SKM-1 treated with dmso at 0.1 percent for 144 hours (cell line): ENCODE data around the gene ADGRL3.
"Not testable (repeated sequence)": the region's sequence is repeated elsewhere in the genome, so short reads cannot be mapped to it uniquely, and the experiment has no call there.

Experiments used
- DNase-seq: peaks from one replicate; lab custom pipeline; 2025; ENCODE audit not compliant: unreplicated experiment; lab: John Stamatoyannopoulos, UW

Gene ADGRL3

GRCh38 chr4:61336916-61337315 lies 136.8 kb downstream of the ADGRL3 start:
- DNase-seq, result no peak

DNA sequence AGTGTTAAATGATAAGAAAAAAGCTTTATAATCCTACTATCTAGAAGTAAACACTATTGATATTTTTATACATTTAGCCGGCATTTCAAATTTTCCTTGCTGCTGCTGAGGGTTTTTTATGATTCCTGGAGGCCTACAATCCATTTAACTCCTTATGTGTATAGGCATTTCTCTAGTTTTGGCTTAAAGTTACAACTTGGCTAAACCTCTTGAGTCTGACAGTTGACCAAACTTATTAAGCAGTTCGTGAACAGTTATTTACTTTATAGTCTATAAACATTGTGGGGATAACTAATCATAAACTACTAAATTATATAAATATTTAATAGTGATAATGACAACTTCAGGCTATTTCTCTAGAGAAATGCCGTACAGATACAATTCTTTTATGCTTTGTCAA lies 141.9 kb downstream of the ADGRL3 start:
- no peak for DNase-seq

- no peak for DNase-seq
These were observed 150.8 kb downstream of the ADGRL3 start for GRCh38 chr4:61350932-61351331.

DNA sequence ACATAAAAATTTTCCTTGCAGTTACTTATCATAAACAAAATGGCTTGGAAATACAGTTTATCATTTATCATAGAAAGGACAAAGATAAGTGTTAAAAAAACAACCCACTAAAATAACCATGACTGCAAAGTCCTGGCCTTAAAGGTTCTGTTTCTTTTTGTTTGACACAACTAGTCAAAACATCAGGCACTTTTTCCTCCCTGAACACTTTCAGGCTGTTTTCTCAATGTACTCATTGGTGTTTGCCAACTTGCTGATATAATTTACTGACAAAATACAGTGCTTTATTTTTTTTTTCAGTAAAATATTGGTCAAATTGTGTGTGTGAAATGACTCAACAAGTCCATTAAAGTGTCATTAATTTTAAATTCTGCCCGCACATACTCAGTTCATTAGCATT lies 156.6 kb downstream of the ADGRL3 start:
- no peak for DNase-seq

DNA sequence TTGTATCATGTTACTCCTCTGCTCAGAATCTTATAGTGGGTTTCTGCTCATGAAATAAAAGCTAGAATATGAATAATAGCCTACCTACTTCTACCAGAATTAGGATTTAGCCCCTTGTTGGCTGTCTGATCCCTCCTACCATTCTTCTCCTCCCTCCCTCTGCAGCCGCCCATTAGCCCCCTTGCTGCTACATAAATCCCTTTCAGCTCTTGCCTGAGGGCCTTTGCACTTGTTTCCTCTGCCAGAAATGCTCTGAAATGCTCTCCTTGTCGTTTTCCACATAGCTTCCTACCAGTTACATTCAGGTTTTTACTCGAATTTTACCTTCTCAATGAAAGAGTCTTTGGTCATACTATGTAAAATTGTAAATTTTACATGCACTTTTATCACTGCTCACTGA lies 159.2 kb downstream of the ADGRL3 start:
- DNase-seq, result no peak

DNA sequence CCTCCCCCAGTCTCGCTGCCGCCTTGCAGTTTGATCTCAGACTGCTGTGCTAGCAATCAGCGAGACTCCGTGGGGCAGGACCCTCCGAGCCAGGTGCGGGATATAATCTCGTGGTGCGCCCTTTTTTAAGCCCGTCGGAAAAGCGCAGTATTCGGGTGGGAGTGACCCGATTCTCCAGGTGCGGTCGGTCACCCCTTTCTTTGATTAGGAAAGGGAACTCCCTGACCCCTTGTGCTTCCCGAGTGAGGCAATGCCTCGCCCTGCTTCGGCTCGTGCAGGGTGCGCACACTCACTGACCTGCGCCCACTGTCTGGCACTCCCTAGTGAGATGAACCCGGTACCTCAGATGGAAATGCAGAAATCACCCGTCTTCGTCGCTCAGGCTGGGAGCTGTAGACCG lies 172.7 kb downstream of the ADGRL3 start:
- not testable (repeated sequence) for DNase-seq

DNA sequence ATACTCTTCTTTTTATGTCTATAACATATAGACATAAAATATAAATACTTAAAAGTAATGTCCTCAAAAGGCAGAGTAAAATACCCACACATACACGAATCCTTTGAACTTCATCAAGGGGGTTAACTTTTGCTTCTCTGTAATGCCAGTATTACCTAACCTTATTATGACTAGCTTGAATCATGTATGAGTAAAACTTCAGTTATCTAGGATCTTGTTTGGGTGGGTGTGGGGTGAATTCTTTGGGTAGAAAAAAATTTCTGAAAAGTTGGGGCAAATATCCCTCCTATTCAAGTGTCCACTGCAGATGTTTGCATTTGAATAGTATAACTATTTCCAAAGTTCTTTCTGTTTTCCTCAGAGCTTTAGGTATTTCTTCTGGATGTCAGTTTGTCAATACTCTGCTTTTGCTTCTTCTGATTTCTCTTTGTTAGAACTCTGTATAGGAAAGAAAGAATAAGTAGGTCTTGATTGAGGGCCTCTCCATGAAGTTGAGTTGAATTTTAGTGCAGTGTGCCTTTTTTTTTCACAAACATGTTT lies 173.8 kb downstream of the ADGRL3 start:
- DNase-seq, result no peak

- no peak for DNase-seq
These were observed 174.3 kb downstream of the ADGRL3 start for GRCh38 chr4:61374447-61374891.

DNA sequence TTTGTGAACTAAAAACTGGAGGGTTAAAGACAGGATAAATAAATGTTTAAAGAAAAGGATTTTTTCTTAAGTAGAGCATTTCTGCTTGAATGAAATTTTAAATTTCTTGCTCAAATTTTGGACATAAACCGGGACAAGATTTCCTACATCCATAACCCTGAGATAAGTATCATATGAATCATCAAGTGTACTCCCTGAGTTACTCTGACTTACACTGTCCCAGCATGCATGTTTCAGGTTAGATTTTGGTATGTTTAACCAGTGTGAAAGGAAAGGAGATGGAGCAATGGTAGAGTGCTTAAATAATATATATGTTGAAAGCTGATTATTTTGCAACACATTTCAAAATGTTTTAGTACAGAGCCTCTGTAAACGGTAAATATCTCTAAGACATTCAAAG lies 175.2 kb downstream of the ADGRL3 start:
- no peak for DNase-seq

DNA sequence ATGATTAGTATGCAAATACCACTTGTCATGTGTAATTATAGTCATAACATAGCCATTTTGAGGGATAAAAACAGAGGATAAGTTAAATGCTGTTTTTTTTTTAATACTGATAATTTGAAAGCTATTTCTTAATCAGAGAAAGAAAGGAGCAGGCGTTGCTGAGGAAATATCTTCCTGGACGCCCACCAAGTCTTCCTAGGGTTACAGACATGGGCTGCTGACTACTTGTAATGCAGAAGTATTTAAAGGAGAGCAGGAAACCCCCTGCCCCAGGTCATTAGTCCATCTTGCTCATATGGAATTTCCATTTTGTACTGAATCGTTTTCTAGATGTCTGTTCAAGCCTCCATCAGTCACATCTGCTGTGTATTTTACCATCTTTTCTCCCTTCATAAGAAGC lies 176.2 kb downstream of the ADGRL3 start:
- no peak for DNase-seq

DNA sequence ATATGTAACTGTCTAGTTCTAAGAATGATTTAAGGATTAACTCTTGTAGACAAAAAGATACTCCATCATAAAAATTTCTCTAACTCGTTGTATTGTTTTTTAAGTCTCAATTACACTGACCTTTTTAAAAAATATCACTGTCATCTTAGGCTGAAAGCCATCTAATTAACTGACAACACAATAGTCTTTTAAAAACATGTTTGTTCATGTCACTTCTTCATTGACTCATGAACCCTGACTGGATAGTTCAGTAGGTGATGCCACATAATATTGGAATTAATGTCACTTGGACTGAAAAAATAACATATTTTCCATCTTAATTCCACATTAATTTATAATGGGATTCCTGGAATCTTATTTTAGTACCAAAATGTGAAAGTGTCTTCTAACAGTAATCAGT lies 179.3 kb downstream of the ADGRL3 start:
- no peak for DNase-seq

- DNase-seq, result no peak
These were observed 180.7 kb downstream of the ADGRL3 start for GRCh38 chr4:61380865-61381264.

- no peak for DNase-seq
These were observed 185.1 kb downstream of the ADGRL3 start for GRCh38 chr4:61385256-61385655.

DNA sequence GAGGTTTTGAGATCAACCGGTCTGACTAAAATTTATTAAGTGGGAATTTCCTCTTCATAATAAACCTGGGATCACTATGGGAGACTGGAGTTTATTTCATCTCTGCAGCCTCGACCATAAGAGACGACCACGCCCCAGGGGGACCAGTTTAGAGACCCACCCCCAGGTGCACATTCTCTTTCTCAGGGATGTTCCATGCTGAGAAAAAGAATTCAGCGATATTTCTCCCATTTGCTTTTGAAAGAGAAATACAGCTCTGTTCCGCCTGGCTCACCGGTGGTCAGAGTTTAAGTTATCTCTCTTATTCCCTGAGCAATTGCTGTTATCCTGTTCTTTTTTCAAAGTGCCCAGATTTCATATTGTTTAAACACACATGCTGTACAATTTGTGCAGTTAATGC lies 187.2 kb downstream of the ADGRL3 start:
- DNase-seq, result not testable (repeated sequence)

- no peak for DNase-seq
These were observed 189.5 kb downstream of the ADGRL3 start for GRCh38 chr4:61389640-61390039.

DNA sequence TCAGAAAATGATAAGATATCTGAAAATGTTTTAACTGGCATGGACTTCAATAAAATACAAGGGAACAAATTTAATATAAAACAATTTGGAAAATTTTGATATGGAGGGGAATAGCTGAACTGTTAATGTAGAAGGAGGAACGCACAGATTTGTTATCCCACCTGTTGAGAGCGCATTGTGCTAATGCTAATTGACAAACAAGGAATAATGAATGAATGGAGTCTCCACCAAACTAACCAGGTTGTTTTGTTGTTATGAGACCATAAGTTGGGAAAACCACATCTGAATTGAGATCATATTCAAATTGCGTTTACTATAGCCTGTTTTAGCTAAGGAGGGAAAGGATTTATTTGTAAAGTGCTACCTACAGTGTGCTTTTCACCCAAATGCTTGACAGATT lies 195.6 kb downstream of the ADGRL3 start:
- DNase-seq, result no peak

DNA sequence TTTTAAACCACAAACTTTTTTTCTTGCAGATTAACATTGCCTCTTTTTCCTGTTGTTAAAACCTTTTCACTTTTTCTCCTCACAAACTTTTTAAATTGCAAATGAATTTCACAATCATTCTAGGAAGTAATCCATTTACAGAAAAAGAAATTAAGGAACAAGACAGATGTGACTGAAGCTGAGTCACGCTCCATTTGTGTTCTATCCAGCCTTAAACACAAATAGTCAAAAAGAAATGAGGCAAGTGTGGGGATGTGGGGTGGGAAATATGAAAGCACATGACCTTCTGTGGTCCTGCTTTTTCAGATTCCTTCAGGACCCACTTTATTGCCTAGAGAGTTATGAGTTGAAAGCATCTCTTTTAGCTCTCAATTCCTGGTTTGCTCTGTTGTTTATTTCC lies 197.0 kb downstream of the ADGRL3 start:
- DNase-seq, result peak; percentile 16

GRCh38 chr4:61400439-61401038 lies 200.4 kb downstream of the ADGRL3 start:
- no peak for DNase-seq

- DNase-seq, result no peak
These were observed 201.6 kb downstream of the ADGRL3 start for GRCh38 chr4:61401771-61402170.

- DNase-seq, result no peak
These were observed 205.2 kb downstream of the ADGRL3 start for GRCh38 chr4:61405307-61405706.

GRCh38 chr4:61406677-61407076 lies 206.6 kb downstream of the ADGRL3 start:
- DNase-seq, result no peak

DNA sequence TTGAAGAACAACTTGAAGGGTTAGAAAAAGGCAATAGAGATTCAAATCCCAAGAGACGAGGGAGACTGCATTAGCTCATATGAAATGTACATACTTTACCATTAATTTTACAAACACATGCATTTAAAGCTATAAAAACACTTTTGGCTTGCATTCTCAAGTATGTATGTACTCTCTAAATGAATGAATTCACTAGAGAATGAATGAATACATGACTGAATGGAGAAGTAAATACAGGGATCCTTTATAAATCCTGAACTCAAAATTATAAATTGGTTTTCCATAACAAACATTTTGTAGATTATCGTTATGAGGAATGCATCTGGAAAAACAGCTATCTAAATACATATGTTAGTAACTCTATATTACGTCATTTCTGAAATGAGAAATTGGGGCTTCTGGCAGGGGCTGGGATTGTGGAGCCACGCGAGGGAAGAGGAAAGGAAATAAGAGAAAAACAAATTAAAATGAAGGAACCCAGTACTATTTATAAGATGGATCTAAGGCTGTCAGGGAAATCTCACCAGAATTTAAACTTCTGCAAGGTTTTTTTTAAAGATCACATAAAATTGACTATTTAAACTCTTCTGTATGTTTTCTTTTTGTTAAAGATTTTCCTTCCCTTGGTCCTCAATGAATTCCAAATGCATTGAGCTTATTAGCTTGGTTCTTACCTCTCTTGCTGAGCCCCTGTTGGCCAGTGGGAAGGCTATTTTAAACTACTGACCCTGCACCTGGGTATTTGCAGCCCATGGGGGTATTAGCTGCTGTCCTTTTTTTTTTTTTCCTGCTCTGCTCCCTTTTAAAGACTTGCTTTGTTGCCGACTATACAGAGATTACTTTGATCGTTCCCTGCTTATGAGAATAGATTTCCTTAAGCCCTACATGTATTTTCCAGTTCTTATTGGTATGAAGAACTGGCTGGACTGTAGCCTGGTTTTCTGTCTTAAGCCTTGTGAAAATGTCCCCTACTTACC lies 207.8 kb downstream of the ADGRL3 start:
- no peak for DNase-seq
